ACC112 (cell line): ENCODE results near the gene KCTD2.
"Not testable (repeated sequence)": the region's sequence is repeated elsewhere in the genome, so short reads cannot be mapped to it uniquely, and the experiment has no call there.

ENCODE experiments used
- H2AFZ ChIP-seq: fragments of 200-600 bp; sonication (generic); one replicate; pipeline ENCODE4 v1.6.0; 2017; ENCODE audit warnings: antibody characterized with exemption, low read length; ENCODE audit not compliant: unreplicated experiment
- H3K27ac ChIP-seq: fragments of 200-600 bp; sonication (generic); 2 replicates; pipeline ENCODE4 v1.5.1; 2014; ENCODE audit warnings: low read depth, mild to moderate bottlenecking, antibody characterized with exemption, low read length, moderate library complexity
- H3K27me3 ChIP-seq: fragments of 200-600 bp; sonication (generic); 2 replicates; pipeline ENCODE4 v1.6.1; 2014; ENCODE audit warnings: mild to moderate bottlenecking, antibody characterized with exemption, low read length, moderate library complexity, mixed read lengths; ENCODE audit not compliant: insufficient read depth
- H3K36me3 ChIP-seq: fragments of 200-600 bp; sonication (generic); 2 replicates; pipeline ENCODE4 v1.6.1; 2016; ENCODE audit warnings: mild to moderate bottlenecking, antibody characterized with exemption, low read length, moderate library complexity, mixed read lengths; ENCODE audit not compliant: insufficient read depth
- H3K4me1 ChIP-seq: fragments of 200-600 bp; sonication (generic); one replicate; pipeline ENCODE4 v1.6.1; 2016; ENCODE audit warnings: low read length, mixed read lengths; ENCODE audit not compliant: insufficient read depth, unreplicated experiment, control insufficient read depth
- H3K4me3 ChIP-seq: fragments of 200-600 bp; sonication (generic); 2 replicates; pipeline ENCODE4 v1.5.1; 2014; ENCODE audit warnings: mild to moderate bottlenecking, low read depth, low read length
- H3K79me2 ChIP-seq: fragments of 200-600 bp; sonication (generic); one replicate; pipeline ENCODE4 v1.6.0; 2016; ENCODE audit warnings: low read length; ENCODE audit not compliant: control insufficient read depth, unreplicated experiment, insufficient read depth

KCTD2 gene

DNA sequence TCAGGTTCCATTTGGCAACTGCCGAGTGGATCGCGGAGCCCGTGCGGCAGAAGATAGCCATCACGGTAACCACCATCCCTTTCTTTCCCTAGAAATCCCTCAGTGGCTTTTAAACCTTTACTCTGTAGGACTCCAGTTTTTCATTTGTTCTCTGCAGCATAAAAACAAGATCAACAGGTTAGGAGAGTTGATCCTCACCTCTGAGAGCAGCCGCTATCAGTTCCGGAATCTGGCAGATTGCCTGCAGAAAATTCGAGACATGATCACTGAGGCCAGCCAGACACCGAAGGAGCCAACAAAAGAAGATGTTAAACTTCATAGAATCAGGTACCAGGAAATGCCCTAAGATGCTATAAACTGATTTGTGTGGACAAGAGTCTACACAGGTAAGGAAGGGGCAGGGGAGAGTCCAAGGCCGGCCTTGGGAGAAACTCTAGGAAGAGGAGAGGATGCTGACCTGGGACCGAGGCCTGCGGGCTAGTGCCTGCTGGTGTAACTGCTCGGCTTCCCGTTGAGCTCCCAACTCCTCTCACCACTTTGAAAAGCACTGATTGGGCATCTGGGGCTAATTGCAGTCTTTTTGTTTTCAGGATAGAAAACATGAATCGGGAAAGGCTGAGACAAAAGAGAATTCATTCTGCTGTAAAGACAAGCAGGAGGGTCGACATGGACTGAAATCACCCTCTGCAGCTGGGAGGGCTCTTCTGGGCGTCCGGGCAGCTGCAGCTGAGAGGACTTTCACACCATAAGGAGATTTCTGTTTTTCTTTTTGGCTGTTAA, 26.5 kb upstream of the KCTD2 start:
- no peaks in the 10 kb centered on the region for H3K4me1 ChIP-seq
- peaks cover 5% of the 10 kb centered on the region for H3K79me2 ChIP-seq
- no peaks in the 10 kb centered on the region for H3K27me3 ChIP-seq
- H3K4me3 ChIP-seq, result no peak overlapping the region
- H2AFZ ChIP-seq, result no peak overlapping the region
- H3K36me3 ChIP-seq, result peaks cover 13% of the 10 kb centered on the region
- H3K27ac ChIP-seq, result no peak overlapping the region

DNA sequence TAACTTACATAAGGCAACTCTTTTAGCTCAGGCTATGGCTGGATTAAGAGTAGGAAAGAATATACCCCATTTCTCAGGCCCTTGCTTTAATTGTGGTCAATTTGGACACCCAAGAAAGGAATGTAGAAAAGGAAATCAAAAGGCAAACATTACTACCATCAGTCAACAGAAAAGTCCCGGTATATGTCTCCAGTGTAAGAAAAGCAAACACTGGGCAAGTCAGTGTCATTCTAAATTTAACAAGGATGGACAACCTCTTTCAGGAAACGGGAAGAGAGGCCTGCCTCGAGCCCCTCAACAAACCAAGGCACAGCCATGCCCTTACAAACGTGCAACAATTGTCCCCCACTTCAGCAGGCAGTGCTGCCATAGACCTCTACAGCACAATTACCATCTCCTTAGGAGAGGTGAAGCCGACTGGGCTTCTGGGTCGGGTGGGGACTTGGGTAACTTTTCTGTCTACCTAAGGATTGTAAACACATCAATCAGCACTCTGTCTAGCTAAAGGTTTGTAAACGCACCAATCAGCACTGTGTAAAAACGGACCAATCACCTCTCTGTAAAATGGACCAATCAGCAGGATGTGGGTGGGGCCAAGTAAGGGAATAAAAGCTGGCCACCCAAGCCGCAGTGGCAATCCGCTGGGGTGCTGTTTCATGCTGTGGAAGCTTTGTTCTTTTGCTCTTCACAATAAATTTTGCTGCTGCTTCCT, 22.2 kb upstream of the KCTD2 start:
- H3K27me3 ChIP-seq, result no peaks in the 10 kb centered on the region
- H3K36me3 ChIP-seq, result peaks cover 13% of the 10 kb centered on the region
- H2AFZ ChIP-seq, result no peak overlapping the region
- H3K79me2 ChIP-seq, result no peaks in the 10 kb centered on the region
- no peak overlapping the region for H3K4me3 ChIP-seq
- H3K4me1 ChIP-seq, result no peaks in the 10 kb centered on the region
- H3K27ac ChIP-seq, result no peak overlapping the region

DNA sequence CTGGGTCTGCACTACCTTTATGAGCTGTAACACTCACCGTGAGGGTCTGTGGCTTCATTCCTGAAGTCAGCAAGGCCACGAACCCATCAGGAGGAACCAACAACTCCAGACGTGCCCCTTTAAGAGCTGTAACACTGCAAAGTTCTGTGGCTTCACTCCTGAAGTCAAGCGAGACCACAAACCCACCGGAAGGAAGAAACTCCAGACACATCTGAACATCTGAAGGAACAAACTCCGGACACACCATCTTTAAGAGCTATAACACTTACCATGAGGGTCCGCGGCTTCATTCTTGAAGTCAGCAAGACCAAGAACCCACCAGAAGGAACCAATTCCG, 21.7 kb upstream of the KCTD2 start:
- H3K36me3 ChIP-seq, result peaks cover 13% of the 10 kb centered on the region
- not testable (repeated sequence) for H3K27ac ChIP-seq, H2AFZ ChIP-seq, H3K79me2 ChIP-seq, H3K27me3 ChIP-seq, H3K4me3 ChIP-seq, H3K4me1 ChIP-seq

DNA sequence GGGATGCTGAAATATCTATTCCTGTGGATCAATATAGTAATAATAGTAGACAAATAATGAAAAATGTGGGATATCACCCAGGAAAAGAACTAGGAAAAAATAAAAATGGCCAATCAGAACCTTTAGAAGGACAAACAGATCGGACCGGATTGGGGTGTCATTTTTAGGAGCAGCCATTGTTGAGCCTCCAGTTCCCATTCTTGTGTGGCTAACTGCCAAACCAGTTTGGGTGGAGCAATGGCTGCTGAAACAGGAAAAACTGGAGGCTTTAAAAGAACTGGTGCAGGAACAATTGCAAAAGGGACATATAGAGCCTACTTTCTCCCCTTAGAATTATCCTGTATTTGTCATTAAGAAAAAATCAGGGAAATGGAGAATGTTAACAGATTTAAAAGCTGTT, 20.4 kb upstream of the KCTD2 start:
- not testable (repeated sequence) for H3K79me2 ChIP-seq, H3K4me3 ChIP-seq, H3K27ac ChIP-seq, H3K4me1 ChIP-seq, H2AFZ ChIP-seq, H3K27me3 ChIP-seq, H3K36me3 ChIP-seq

DNA sequence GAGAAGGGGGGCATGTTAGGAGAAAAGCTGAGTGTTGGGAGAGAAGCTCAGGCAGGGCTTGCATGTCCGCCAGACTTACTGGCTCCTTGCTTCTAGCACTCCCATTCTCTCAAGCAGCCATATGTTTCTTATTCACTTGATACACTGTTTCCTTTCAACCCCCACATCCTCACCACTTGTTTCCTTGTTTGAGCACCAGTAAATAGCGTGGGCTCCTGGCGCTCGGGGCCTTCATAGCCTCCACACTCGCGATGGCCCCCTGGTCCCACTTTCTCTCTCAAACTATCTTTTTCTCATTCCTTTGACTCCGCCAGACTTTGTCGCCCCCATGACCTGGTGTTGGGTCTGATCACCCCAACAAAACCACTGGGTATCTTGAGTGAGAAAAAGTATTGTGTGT, 16.9 kb upstream of the KCTD2 start:
- Histone ChIP-seq H3K79me2 (no peaks in the 10 kb centered on the region), H3K27ac (no peak overlapping the region), H2AFZ (no peak overlapping the region), H3K27me3 (no peaks in the 10 kb centered on the region), H3K36me3 (no peaks in the 10 kb centered on the region), H3K4me1 (peaks cover 5% of the 10 kb centered on the region), H3K4me3 (no peak overlapping the region)

DNA sequence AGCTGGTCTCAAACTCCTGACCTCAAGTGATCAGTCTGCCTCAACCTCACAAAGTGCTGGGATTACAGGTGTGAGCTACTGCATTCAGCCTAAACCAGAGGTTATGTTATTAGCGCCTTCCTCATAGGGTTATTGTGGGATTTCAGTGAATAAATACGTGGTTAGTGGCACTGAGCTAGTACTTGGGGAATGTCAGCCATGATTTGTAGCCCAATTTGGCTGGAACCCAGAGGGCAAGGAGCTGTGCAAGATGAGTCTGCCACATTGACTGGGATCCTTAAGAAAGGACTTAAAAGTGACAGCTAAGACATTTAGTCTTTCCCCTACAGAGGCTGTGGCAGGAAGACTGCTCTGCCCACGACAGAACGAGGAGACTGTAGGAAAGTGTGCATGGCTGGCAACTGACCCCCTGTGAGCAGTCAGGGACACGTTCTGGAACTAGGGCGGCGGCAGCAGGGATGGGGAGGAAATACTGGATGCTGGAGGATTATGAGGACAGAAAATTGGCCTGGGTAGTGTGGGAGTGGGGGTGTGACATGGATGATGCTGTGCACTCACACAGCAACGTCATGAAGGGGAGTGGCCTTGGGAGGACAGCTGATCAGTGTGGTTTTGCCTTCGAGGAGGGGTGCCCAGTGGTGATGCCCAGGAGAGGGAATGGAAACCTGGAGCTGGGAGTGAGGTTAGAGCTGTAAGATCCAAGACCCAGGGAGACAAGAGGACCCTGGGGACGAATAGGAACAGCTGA, 14.9 kb upstream of the KCTD2 start:
- Histone ChIP-seq H3K4me3 (peak overlapping the region; percentile 91), H3K27ac (peak overlapping the region; percentile 47), H2AFZ (peak overlapping the region; percentile 72), H3K36me3 (no peaks in the 10 kb centered on the region), H3K27me3 (no peaks in the 10 kb centered on the region), H3K79me2 (no peaks in the 10 kb centered on the region), H3K4me1 (peaks cover 11% of the 10 kb centered on the region)

DNA sequence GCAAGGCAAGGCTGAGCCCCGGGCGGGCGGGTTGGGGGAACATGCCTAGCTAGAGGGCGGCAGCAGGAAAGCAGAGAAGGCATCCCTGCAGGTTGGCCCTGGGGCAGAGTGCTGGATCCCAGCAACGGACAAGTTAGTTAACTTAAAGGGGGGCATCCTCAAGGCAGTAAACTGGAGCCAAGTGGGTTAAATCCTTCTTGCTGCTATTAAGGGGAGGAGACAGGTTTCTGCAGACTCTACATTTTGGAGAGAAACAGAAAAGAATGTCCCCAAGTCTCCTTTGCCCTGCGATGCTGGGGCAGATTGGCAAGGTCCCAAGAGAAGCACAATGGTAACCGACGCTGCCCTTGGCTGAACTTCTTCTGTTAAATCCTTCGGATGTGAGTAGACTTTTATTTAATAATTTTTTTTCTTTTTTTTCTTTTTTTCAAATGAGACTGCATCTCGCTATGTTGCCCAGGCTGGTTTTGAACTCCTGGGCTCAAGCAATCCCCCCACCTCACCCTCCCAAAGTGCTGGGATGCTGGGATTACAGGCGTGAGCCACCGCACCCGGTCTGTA, 14.2 kb upstream of the KCTD2 start:
- peak overlapping the region; percentile 74 for H2AFZ ChIP-seq
- H3K79me2 ChIP-seq, result no peaks in the 10 kb centered on the region
- H3K4me1 ChIP-seq, result peaks cover 11% of the 10 kb centered on the region
- H3K4me3 ChIP-seq, result peak overlapping the region; percentile 91
- H3K36me3 ChIP-seq, result no peaks in the 10 kb centered on the region
- H3K27ac ChIP-seq, result no peak overlapping the region
- H3K27me3 ChIP-seq, result no peaks in the 10 kb centered on the region

DNA sequence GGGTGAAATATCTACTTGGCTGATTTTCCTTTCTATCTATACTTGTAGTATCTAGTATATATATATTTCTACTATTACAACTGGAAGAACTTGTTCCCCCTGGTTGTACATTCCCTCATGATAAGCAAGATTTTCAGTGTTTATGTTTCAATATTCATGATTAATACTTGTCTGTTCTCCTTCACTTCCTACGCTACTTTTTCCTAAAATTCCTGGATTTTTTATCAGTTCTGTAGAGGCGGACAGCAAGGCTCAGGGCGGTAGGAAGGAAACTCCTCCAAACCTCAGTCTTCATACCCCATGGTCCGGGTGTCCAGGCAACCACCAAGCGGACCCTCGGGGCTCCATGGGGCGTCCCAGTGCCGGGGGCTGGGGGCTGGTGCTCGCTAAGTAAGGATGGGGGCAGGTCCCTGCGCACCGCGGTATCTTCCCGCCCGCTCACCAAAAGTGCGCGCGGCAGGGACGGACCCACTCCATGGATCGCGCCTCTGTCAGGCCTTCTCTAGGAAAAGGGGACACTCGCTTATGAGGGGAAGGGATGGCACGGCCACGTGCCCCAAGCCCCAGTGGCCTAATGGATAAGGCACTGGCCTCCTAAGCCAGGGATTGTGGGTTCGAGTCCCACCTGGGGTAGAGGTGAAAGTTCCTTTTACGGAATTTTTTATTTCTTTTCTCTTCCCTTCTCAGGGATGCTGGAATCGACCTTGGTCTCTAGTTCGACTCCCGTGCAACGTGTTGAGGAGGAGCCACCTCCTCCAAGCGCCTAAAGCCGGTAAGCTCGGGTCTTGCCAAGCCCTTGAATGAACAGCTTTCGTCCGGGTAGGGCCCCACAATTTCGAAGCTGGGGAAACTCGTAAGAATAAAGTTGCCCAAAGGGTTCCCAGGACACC, 13.4 kb upstream of the KCTD2 start:
- no peaks in the 10 kb centered on the region for H3K27me3 ChIP-seq
- peak overlapping the region; percentile 80 for H2AFZ ChIP-seq
- H3K4me3 ChIP-seq, result peak overlapping the region; percentile 91
- H3K79me2 ChIP-seq, result no peaks in the 10 kb centered on the region
- H3K4me1 ChIP-seq, result peaks cover 11% of the 10 kb centered on the region
- no peaks in the 10 kb centered on the region; the same call in 1 of the 2 replicates for H3K36me3 ChIP-seq
- H3K27ac ChIP-seq, result peak overlapping the region; percentile 47

DNA sequence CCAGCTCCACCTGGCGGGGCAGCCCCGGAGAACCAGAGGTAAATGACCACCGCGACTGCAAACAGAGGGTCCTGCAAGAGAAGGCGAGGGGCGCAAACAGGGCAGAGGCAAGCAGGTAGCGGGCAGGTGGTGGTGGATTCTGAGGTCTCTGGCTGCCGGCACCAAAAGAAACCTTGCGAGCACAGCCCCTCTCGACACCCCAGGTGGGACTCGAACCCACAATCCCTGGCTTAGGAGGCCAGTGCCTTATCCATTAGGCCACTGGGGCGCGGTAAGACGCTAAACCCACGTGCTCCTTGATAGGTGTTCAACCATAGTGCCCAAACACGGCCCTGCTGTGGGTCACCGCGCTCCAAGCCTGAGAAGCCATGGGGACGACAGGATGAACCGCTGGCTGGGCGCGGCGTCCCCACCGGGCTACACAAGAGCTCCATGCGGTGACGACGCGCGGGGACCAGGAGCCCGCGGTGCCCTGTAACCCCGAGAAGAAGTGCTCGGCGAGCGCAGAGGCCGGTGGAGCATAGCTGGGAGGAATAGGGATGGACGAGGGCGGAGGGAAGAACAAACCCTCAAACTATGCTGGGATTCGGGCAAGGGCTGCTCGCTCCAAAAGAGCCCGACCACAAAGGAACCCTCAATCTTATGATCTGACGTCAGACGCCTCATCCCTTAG, 12.7 kb upstream of the KCTD2 start:
- Histone ChIP-seq H3K27me3 (no peaks in the 10 kb centered on the region), H3K4me1 (peaks cover 11% of the 10 kb centered on the region), H3K4me3 (peak overlapping the region; percentile 91), H3K36me3 (no peaks in the 10 kb centered on the region; the same call in 1 of the 2 replicates), H2AFZ (peak overlapping the region; percentile 84), H3K79me2 (no peaks in the 10 kb centered on the region), H3K27ac (peak overlapping the region; percentile 87)
